Measurements from ENCODE around the gene PRKN. TPM values are rescaled to one million over a fixed set of nuclear protein-coding genes. Genes with fewer than 3 reads are reported as not detected.

The PRKN gene
- total RNA-seq, 1 donor from 2014 or later, result 9.3 TPM

DNA sequence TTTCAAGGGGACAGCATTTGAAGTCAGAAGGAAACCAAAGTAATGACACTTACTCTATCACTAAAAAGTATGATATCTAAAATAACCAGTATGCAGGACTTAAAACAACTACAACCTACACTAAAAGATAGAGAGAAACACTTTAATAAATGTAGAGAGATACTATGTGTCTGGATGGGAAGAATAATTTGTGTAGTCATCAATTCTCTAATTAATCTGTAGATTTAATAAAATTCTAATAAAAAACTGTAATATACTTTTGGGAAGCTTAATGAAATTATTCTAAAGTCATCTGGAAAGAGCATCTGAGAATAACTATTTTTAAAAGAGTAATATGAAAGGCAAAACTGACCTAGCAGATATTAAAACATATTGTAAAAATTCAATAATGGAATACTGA lies 52.1 kb downstream of the PRKN start:
- no peak for DNase-seq (ENCODE audit: low spot score)

GRCh38 chr6:162674452-162674851 lies 53.1 kb downstream of the PRKN start:
- no peak for DNase-seq (ENCODE audit: low spot score)

- DNase-seq (ENCODE audit: low spot score), result no peak
Observed at GRCh38 chr6:162671580-162672165, 55.9 kb downstream of the PRKN start.

DNA sequence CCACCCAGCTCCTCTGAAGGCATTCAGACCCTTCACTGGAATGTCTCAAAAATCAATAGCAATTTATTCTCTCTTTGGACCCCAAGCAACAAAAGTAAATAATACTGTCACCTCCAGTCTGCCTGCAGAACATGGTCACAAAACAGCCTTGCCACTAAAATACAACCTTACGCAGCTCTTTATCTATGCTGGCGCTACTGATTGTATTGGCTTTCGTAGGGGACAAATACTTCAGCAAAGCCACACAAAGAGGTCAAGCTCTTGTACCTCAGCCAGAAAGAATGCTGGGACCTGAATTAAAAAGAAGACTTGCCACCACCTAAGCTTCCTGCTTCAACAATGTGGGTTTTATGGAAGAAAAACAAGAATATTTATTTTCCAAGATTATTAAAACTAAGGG lies 57.2 kb downstream of the PRKN start:
- peak; percentile 41 for DNase-seq (ENCODE audit: low spot score)

GRCh38 chr6:162666246-162666645 lies 61.3 kb downstream of the PRKN start:
- no peak for DNase-seq (ENCODE audit: low spot score)

DNA sequence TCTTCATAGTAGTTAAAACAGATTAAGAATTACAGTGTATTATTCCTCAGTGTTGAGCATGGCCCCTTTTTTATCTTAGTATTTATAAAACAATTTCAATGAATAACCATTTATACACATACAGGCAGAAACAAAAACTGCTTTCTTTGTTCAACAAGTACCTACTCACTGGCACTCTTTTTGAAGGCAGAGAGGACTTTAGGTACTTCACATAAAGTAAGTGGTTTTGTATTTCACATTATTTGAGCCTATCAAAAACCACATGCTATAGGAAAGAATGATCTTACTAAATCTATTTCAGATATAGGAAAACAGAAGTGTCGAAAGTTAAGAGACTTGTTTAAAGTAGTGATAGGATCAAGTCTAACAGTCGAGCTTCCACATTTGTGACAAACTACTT lies 73.8 kb downstream of the PRKN start:
- DNase-seq (ENCODE audit: low spot score), result no peak

DNA sequence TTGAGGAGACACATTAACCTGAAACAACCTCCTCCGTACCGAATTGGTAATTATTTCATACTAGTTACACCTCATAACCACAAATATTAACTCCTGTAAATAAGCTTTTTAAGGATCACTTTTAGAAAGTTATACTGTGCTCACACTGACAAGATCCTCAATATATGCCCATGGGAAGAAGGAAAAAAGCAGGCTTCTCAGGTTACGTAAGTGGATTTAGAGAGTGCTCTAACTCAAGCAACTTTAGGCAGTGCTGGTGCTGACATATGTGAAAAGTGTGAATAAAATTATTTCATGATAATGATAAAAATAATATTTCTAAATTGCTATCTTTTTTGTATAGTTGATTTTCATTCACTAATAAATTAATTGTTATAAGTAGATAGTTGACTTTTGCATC lies 76.1 kb downstream of the PRKN start:
- no peak for DNase-seq (ENCODE audit: low spot score)

GRCh38 chr6:162649271-162649670 lies 78.3 kb downstream of the PRKN start:
- no peak for DNase-seq (ENCODE audit: low spot score)

DNA sequence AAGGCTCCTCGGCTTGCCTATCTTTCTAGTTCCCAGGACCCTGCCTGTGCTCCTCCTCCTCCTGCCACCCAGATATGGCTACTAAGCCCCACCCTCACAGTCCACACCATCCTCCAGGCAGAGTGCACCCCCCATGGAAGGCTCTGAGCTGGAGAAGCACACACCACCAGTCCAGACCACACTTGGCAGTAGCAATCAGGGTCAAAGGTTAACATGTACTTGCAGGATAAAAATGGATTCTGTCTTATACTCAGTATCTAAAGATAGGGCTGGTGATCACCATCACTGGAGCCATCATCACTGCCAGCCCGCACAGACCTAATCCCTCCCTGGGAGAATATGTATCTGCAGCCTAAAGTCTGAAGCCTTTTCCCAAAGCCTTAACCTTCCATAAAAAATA lies 83.4 kb downstream of the PRKN start:
- DNase-seq (ENCODE audit: low spot score), result no peak

- no peak for DNase-seq (ENCODE audit: low spot score)
Observed at GRCh38 chr6:162640756-162641155, 86.8 kb downstream of the PRKN start.

- DNase-seq (ENCODE audit: low spot score), result no peak
Observed at GRCh38 chr6:162639951-162640350, 87.6 kb downstream of the PRKN start.

- no peak for DNase-seq (ENCODE audit: low spot score)
Observed at GRCh38 chr6:162638931-162639574, 88.5 kb downstream of the PRKN start.

DNA sequence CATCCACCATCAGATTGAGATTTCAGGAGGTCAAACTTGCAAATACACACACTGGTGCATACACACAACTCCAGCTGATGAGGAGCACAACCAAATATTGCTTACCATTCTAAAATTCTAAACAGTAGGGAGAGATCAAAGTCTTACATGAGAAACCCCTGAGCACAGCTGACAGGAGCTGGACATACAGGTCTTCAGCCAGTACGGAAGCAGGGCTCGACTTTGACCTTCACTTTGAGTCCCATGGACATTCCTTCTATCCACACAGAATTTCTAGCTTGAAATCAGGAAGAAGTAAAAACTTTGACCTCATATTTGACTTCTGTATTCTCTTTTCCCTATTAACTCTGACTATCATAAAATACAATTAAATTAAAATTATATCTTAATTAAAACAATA lies 90.2 kb downstream of the PRKN start:
- no peak for DNase-seq (ENCODE audit: low spot score)

GRCh38 chr6:162636167-162636566 lies 91.4 kb downstream of the PRKN start:
- DNase-seq (ENCODE audit: low spot score), result no peak

DNA sequence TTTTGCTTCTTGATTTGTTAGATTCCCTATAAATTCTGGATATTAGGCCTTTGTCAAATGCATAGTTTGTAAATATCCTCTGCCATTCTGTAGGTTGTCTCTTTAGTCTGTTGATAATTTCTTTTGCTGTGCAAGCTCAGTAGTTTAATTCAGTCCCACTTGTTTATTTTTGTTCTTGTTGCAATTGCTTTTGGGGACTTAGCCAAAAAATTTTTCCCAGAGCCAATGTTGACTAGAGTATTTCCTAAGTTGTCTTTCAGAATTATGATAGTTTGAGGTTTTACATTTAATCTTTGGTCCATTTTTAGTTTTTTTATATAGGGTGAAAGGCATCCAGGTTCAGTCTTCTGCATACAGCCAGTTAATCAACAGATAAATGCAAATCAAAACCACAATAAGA lies 96.0 kb downstream of the PRKN start:
- no peak for DNase-seq (ENCODE audit: low spot score)

- DNase-seq (ENCODE audit: low spot score), result no peak
Observed at GRCh38 chr6:162630069-162630468, 97.5 kb downstream of the PRKN start.

GRCh38 chr6:162627825-162628224 lies 99.7 kb downstream of the PRKN start:
- DNase-seq (ENCODE audit: low spot score), result no peak

DNA sequence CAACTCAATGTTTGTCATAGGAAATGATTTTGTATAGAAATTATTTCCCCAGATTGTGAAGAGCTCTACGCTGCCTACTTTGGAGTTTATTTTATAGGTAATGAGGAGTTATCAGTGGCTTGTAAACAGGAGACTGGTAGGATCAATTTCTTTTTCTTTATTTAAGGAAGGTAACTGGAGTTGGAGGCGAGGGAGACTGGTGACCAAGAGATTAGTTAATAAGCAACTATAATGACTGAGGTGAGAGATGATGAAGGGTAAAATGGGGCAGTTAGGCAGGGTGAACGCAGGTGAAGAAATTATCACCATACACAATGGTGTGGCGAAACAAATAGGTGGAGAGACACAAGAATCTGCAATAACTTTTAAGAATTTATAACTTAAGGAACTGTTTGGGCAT lies 100.2 kb downstream of the PRKN start:
- no peak for DNase-seq (ENCODE audit: low spot score)

- no peak for DNase-seq (ENCODE audit: low spot score)
Observed at GRCh38 chr6:162626869-162627268, 100.7 kb downstream of the PRKN start.

GRCh38 chr6:162625846-162626540 lies 101.6 kb downstream of the PRKN start:
- DNase-seq (ENCODE audit: low spot score), result no peak

DNA sequence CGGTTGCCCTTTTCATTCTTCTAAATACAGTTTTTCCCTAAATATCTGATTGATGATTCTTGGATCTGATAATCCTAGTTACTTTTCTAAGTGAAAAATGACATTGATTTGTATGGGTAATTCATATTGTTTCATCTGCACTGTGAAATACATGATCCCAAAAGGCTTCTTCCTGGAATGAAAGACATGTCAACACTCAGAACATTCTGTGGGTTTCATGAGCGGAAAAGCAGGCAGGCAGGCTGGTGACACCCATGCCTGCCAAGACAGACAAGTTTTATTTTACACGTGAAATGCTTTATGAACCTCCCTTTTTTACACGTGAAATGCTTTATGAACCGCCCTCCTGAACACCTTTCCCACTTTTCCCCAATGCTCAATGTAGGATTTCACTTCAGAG lies 105.0 kb downstream of the PRKN start:
- no peak for DNase-seq (ENCODE audit: low spot score)

- no peak for DNase-seq (ENCODE audit: low spot score)
Observed at GRCh38 chr6:162621246-162621645, 106.3 kb downstream of the PRKN start.

DNA sequence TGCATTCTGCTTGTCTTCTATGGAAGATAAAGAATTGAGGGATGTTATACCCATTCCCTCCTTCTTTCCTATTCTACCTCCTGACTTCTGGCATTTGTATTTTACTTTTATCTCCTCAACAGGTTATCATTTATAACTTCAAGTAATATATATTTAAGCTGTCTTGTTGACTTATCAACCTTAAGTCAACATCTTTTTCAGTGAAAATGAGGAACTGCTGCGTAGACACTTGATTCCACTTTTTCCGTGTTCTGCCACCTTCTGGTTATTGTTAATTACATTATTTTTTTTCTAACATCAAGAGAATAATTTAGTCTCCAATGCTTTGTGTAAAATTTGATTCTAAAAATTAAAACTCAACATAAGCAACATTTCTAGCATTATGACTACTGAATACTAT lies 107.5 kb downstream of the PRKN start:
- no peak for DNase-seq (ENCODE audit: low spot score)

All from mucosa of gallbladder (tissue), 1 donor.